WTC11 (cell line): Measurements from ENCODE around the gene ERBB4.

Experiments
- ATF1 ChIP-seq: sonication (generic); formaldehyde crosslinking; IDR thresholded peaks from 2 replicates; pipeline ENCODE4 v1.8.1; 2023; ENCODE audit warnings: mild to moderate bottlenecking, moderate library complexity, missing genetic modification reagents
- CTCF ChIP-seq: fragments of 200-600 bp; IDR thresholded peaks from 2 replicates; pipeline ENCODE4 v1.8.0; 2022; ENCODE audit warnings: antibody characterized with exemption
- FOXJ3 ChIP-seq: sonication (generic); formaldehyde crosslinking; IDR thresholded peaks from 2 replicates; pipeline ENCODE4 v1.9.0; 2021; ENCODE audit warnings: missing genetic modification reagents, mild to moderate bottlenecking, borderline replicate concordance
- FOXP1 ChIP-seq: sonication (generic); formaldehyde crosslinking; IDR thresholded peaks from 2 replicates; pipeline ENCODE4 v1.8.0; 2022; ENCODE audit warnings: missing genetic modification reagents, mild to moderate bottlenecking, moderate library complexity, borderline replicate concordance
- IRF1 ChIP-seq: sonication (generic); formaldehyde crosslinking; IDR thresholded peaks from 2 replicates; pipeline ENCODE4 v1.8.0; 2023; ENCODE audit warnings: missing genetic modification reagents
- IRF2 ChIP-seq: sonication (generic); formaldehyde crosslinking; IDR thresholded peaks from 2 replicates; pipeline ENCODE4 v1.8.0; 2022; ENCODE audit warnings: low read depth, missing genetic modification reagents, borderline replicate concordance
- OVOL2 ChIP-seq: fragments of 250-450 bp; sonication (Bioruptor Pico); IDR thresholded peaks from 2 replicates; pipeline ENCODE4 v1.9.0; 2021; ENCODE audit warnings: mild to moderate bottlenecking, borderline replicate concordance
- ZNF121 ChIP-seq: sonication (generic); formaldehyde crosslinking; IDR thresholded peaks from 2 replicates; pipeline ENCODE4 v1.8.0; 2023; ENCODE audit warnings: missing genetic modification reagents
- ZNF512 ChIP-seq: sonication (generic); formaldehyde crosslinking; IDR thresholded peaks from 2 replicates; pipeline ENCODE4 v1.8.1; 2022; ENCODE audit warnings: missing genetic modification reagents, borderline replicate concordance

- TF ChIP-seq IRF2 (CRISPR knock-in tag) (no peak), CTCF (no peak), IRF1 (CRISPR knock-in tag) (no peak), ZNF512 (CRISPR knock-in tag) (no peak), FOXP1 (CRISPR knock-in tag) (no peak), FOXJ3 (no peak), OVOL2 (CRISPR knock-in tag) (no peak), ATF1 (CRISPR knock-in tag) (no peak), ZNF121 (CRISPR knock-in tag) (no peak)
These were observed 1186.6 kb downstream of the ERBB4 start for GRCh38 chr2:211351987-211352386.
